Activated CD4-positive, CD25-positive, alpha-beta regulatory T cell treated with anti-CD3 and anti-CD28 coated beads, Interleukin-2, amount 50 U/mL, for 72 hours (primary cell): Measurements from ENCODE around the gene EIF1B.
"Not testable (repeated sequence)": the region's sequence is repeated elsewhere in the genome, so short reads cannot be mapped to it uniquely, and the experiment has no call there.

Source experiments
- DNase-seq: peaks from one replicate; pipeline ENCODE4 v3.0.0; 2021

The EIF1B gene

GRCh38 chr3:40309418-40309924 is at the start of gene EIF1B:
TSS of gene EIF1B (plus strand) at chr3:40309707. CDS start at chr3:40309942, 235 bp downstream.
- DNase-seq: peak; percentile 99

GRCh38 chr3:40262331-40262730 is 47.2 kb upstream of the EIF1B start:
- DNase-seq: no peak

GRCh38 chr3:40264451-40264850 is 45.1 kb upstream of the EIF1B start:
- no peak for DNase-seq

GRCh38 chr3:40265181-40265580 is 44.3 kb upstream of the EIF1B start:
- no peak for DNase-seq

GRCh38 chr3:40267937-40268724 is 41.4 kb upstream of the EIF1B start:
- DNase-seq: no peak

GRCh38 chr3:40268802-40269524 is 40.5 kb upstream of the EIF1B start:
- no peak for DNase-seq

GRCh38 chr3:40278791-40279190 is 30.7 kb upstream of the EIF1B start:
- no peak for DNase-seq

- DNase-seq: no peak
Observed at GRCh38 chr3:40281995-40282394, 27.5 kb upstream of the EIF1B start.

GRCh38 chr3:40283057-40283456 is 26.4 kb upstream of the EIF1B start:
- not testable (repeated sequence) for DNase-seq

GRCh38 chr3:40287248-40287647 is 22.3 kb upstream of the EIF1B start:
- DNase-seq: no peak

- no peak for DNase-seq
Observed at GRCh38 chr3:40290396-40290795, 19.1 kb upstream of the EIF1B start.

- DNase-seq: no peak
Observed at GRCh38 chr3:40291471-40291870, 18.0 kb upstream of the EIF1B start.

GRCh38 chr3:40292637-40293349 is 16.7 kb upstream of the EIF1B start:
- no peak for DNase-seq

- no peak for DNase-seq
Observed at GRCh38 chr3:40294434-40294833, 15.1 kb upstream of the EIF1B start.

GRCh38 chr3:40298075-40298474 is 11.4 kb upstream of the EIF1B start:
- DNase-seq: no peak

- no peak for DNase-seq
Observed at GRCh38 chr3:40299130-40299720, 10.3 kb upstream of the EIF1B start.

- no peak for DNase-seq
Observed at GRCh38 chr3:40299721-40300335, 9.7 kb upstream of the EIF1B start.

- DNase-seq: no peak
Observed at GRCh38 chr3:40302784-40303183, 6.7 kb upstream of the EIF1B start.

- no peak for DNase-seq
Observed at GRCh38 chr3:40304352-40304751, 5.2 kb upstream of the EIF1B start.

- DNase-seq: no peak
Observed at GRCh38 chr3:40306336-40306735, 3.2 kb upstream of the EIF1B start.

- no peak for DNase-seq
Observed at GRCh38 chr3:40307176-40307575, 2.3 kb upstream of the EIF1B start.

- DNase-seq: no peak
Observed at GRCh38 chr3:40308725-40309417, 636 bp upstream of the EIF1B start.
